ENCODE results near the gene NDOR1. TPM values are rescaled to one million over a fixed set of nuclear protein-coding genes. Genes with fewer than 3 reads are reported as not detected.

NDOR1 gene
- total and polyA plus RNA-seq, 2 donors (not counting 3 experiments of a cell fraction or from before 2014, with no cell fraction given): 13.5 to 26.7 TPM

GRCh38 chr9:137229903-137230704 lies 24.6 kb downstream of the NDOR1 start:
- CTCF ChIA-PET: no interaction called here
- Histone ChIP-seq H4K20me1 (replicated peaks; ENCODE audit: control insufficient read depth, extremely low read depth, insufficient read depth, low read length) (no peaks in the 10 kb centered on the region), H3K4me1 (ENCODE audit: control insufficient read depth, extremely low read depth, insufficient read depth, low read length) (no peaks in the 10 kb centered on the region), H3K79me2 (ENCODE audit: control insufficient read depth, insufficient read depth, low read length) (no peaks in the 10 kb centered on the region), H3K36me3 (ENCODE audit: control insufficient read depth in 2 of 2, extremely low read depth in 1 of 2, insufficient read depth in 2 of 2, low read length in 2 of 2) (no peaks in the 10 kb centered on the region), H3K4me2 (ENCODE audit: insufficient read depth, low read length) (no peak overlapping the region), H3K27me3 (ENCODE audit: control insufficient read depth in 2 of 2, insufficient read depth in 2 of 2, low read length in 2 of 2) (no peaks in the 10 kb centered on the region), H3K4me3 (replicated peaks in 1 of 3; ENCODE audit: insufficient read depth in 1 of 3, low read depth in 1 of 3, low read length in 3 of 3) (no peak overlapping the region), H3K27ac (ENCODE audit: insufficient read depth, low read depth, low read length) (no peak overlapping the region), H2AFZ (ENCODE audit: low read depth, low read length) (no peak overlapping the region), H3K9me1 (replicated peaks; ENCODE audit: control insufficient read depth, extremely low read depth, insufficient read depth, low read length) (no peaks in the 10 kb centered on the region), H3K9me3 (replicated peaks; ENCODE audit: control insufficient read depth, insufficient read depth, low read length) (no peaks in the 10 kb centered on the region), H3K9ac (replicated peaks; ENCODE audit: extremely low read depth, insufficient read depth, low read length) (no peak overlapping the region)
- no TSS peak for BruUV-seq (replicated peaks)
- DNase-seq (ENCODE audit: low read depth, low spot score) (no peak), FAIRE-seq (no peak)
- POLR2A ChIA-PET: interaction anchor here (2.6 kb wide), 1 partner anchor 11 kb away, joined by 6 read pairs; the partner anchor contains the start of gene TUBB4B
- intact Hi-C loops (cut with micrococcal nuclease): no loop called here
- dilution Hi-C loops (cut with MboI; ENCODE audit: extremely low pct_ligation_motif_present, low sequenced_read_pairs): no loop called here
- TF ChIP-seq POLR2AphosphoS5 (IDR thresholded peaks at IDR 0.05; ENCODE audit: insufficient read depth, low read depth, low read length) (no peak), CTCF (IDR thresholded peaks at IDR 0.05; ENCODE audit: extremely low read depth in 1 of 2, insufficient read depth in 1 of 2, low read depth in 1 of 2, low read length in 2 of 2) (no peak), POLR2A (IDR thresholded peaks at IDR 0.05; ENCODE audit: low read depth, low read length) (no peak), EZH2 (IDR thresholded peaks at IDR 0.05; ENCODE audit: borderline replicate concordance, low read depth, low read length, severe bottlenecking) (no peak), GATA2 (IDR thresholded peaks at IDR 0.05; ENCODE audit: insufficient read depth, insufficient read length, low read depth, low read length) (no peak), FOS (IDR thresholded peaks at IDR 0.05; ENCODE audit: borderline replicate concordance, insufficient read depth, low read length) (no peak), MYC (IDR thresholded peaks at IDR 0.05; ENCODE audit: low read depth, low read length) (no peak), JUN (IDR thresholded peaks at IDR 0.05; ENCODE audit: borderline replicate concordance, insufficient read depth, insufficient read length, low read depth) (no peak)
- TF ChIP-seq, protein P1, sequence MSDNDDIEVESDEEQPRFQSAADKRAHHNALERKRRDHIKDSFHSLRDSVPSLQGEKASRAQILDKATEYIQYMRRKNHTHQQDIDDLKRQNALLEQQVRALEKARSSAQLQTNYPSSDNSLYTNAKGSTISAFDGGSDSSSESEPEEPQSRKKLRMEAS (IDR thresholded peaks at IDR 0.05; ENCODE audit: insufficient read depth, insufficient read length): no peak

Data from endothelial cell of umbilical vein (primary cell).